GM19395 (cell line): ENCODE measurements around the gene EIF3I.

Experiments used
- ATAC-seq: cut with Tn5 transposase; IDR thresholded peaks from one replicate; pipeline ENCODE4 v1.9.1; 2021; ENCODE audit warnings: mild to moderate bottlenecking, moderate library complexity; ENCODE audit not compliant: unreplicated experiment

Gene EIF3I

GRCh38 chr1:32198237-32199042 lies 23.8 kb upstream of the EIF3I start:
- no peak for ATAC-seq

GRCh38 chr1:32199043-32199716 lies 23.0 kb upstream of the EIF3I start:
- ATAC-seq, result no peak

GRCh38 chr1:32199717-32200072 lies 22.5 kb upstream of the EIF3I start:
- no peak for ATAC-seq

- ATAC-seq, result peak; percentile 33
Measured at GRCh38 chr1:32200226-32201010, 21.8 kb upstream of the EIF3I start, which contains the start of gene CCDC28B. Gene CCDC28B, plus strand, starts transcription at chr1:32200595. Its CDS starts 1,341 bp downstream, at chr1:32201936.

- ATAC-seq, result peak; percentile 52
Measured at GRCh38 chr1:32201011-32201855, 21.0 kb upstream of the EIF3I start.

- ATAC-seq, result no peak
Measured at GRCh38 chr1:32204943-32205361, 17.3 kb upstream of the EIF3I start.

- peak; percentile 57 for ATAC-seq
Measured at GRCh38 chr1:32205401-32206370, 16.5 kb upstream of the EIF3I start, which contains the start of gene IQCC. Gene IQCC, plus strand, starts transcription at chr1:32205671. Its CDS starts 11 bp downstream, at chr1:32205682.

GRCh38 chr1:32208469-32208868 lies 13.7 kb upstream of the EIF3I start:
- ATAC-seq, result no peak

GRCh38 chr1:32208891-32209328 lies 13.3 kb upstream of the EIF3I start, which contains the start of gene DCDC2B:
Gene DCDC2B, plus strand, starts transcription at chr1:32209089. Its CDS starts 5 bp downstream, at chr1:32209094.
- no peak for ATAC-seq

GRCh38 chr1:32215629-32216480 lies 6.4 kb upstream of the EIF3I start:
- ATAC-seq, result no peak

- no peak for ATAC-seq
Measured at GRCh38 chr1:32216566-32216965, 5.6 kb upstream of the EIF3I start.

GRCh38 chr1:32219022-32219421 lies 3.2 kb upstream of the EIF3I start:
- ATAC-seq, result no peak

- no peak for ATAC-seq
Measured at GRCh38 chr1:32220746-32221580, 1.2 kb upstream of the EIF3I start.

GRCh38 chr1:32221581-32221979 lies 627 bp upstream of the EIF3I start:
- ATAC-seq, result no peak

GRCh38 chr1:32223683-32224082 lies 1.5 kb downstream of the EIF3I start:
- ATAC-seq, result no peak

GRCh38 chr1:32224285-32224684 lies 2.1 kb downstream of the EIF3I start:
- no peak for ATAC-seq

GRCh38 chr1:32228771-32229170 lies 6.6 kb downstream of the EIF3I start:
- ATAC-seq, result no peak
